NCI-H524 treated with DMSO at 0.1 percent for 48 hours (cell line): ENCODE results near the gene ARHGEF19.
"Not testable (repeated sequence)": the region's sequence is repeated elsewhere in the genome, so short reads cannot be mapped to it uniquely, and the experiment has no call there.

Experiments
- DNase-seq: peaks from one replicate; lab custom pipeline; 2025; lab: John Stamatoyannopoulos, UW

The ARHGEF19 gene

GRCh38 chr1:16219968-16220500, 7.6 kb upstream of the ARHGEF19 start:
- no peak for DNase-seq

GRCh38 chr1:16218674-16219071, 6.2 kb upstream of the ARHGEF19 start:
- DNase-seq, result no peak

- DNase-seq, result no peak
These were observed 5.7 kb upstream of the ARHGEF19 start for GRCh38 chr1:16218014-16218673.

GRCh38 chr1:16217061-16217785, 4.8 kb upstream of the ARHGEF19 start:
- DNase-seq, result peak; percentile 58

- DNase-seq, result no peak
These were observed 3.7 kb upstream of the ARHGEF19 start for GRCh38 chr1:16215882-16216753.

GRCh38 chr1:16215240-16215639, 2.8 kb upstream of the ARHGEF19 start:
- DNase-seq, result not testable (repeated sequence)

- DNase-seq, result not testable (repeated sequence)
These were observed 1.1 kb upstream of the ARHGEF19 start for GRCh38 chr1:16213544-16213943.

GRCh38 chr1:16213013-16213412, 561 bp upstream of the ARHGEF19 start:
- no peak for DNase-seq

GRCh38 chr1:16211824-16212223, 628 bp downstream of the ARHGEF19 start:
- DNase-seq, result no peak

GRCh38 chr1:16210581-16210980, 1.9 kb downstream of the ARHGEF19 start:
- no peak for DNase-seq

- no peak for DNase-seq
These were observed 2.5 kb downstream of the ARHGEF19 start for GRCh38 chr1:16209847-16210407.

GRCh38 chr1:16209132-16209846, 3.2 kb downstream of the ARHGEF19 start:
- DNase-seq, result no peak

GRCh38 chr1:16208270-16208987, 4.0 kb downstream of the ARHGEF19 start:
- no peak for DNase-seq

GRCh38 chr1:16207318-16208269, 4.9 kb downstream of the ARHGEF19 start:
- no peak for DNase-seq

GRCh38 chr1:16206547-16207317, 5.7 kb downstream of the ARHGEF19 start:
- DNase-seq, result peak; percentile 91

GRCh38 chr1:16205891-16206546, 6.4 kb downstream of the ARHGEF19 start:
- no peak for DNase-seq

GRCh38 chr1:16205334-16205671, 7.1 kb downstream of the ARHGEF19 start:
- no peak for DNase-seq

- no peak for DNase-seq
These were observed 7.7 kb downstream of the ARHGEF19 start for GRCh38 chr1:16204634-16205333.
